GM21528 (cell line): ENCODE measurements around the gene NCOA7.
A peak's percentile ranks its signal among the peaks of the same experiment; 100 is the strongest.
"Not testable (repeated sequence)": the region's sequence is repeated elsewhere in the genome, so short reads cannot be mapped to it uniquely, and the experiment has no call there.

ENCODE experiments used
- ATAC-seq: cut with Tn5 transposase; IDR thresholded peaks from one replicate; pipeline ENCODE4 v1.9.1; 2021; ENCODE audit warnings: mild to moderate bottlenecking, moderate library complexity; ENCODE audit not compliant: unreplicated experiment, low FRiP score

The NCOA7 gene

DNA sequence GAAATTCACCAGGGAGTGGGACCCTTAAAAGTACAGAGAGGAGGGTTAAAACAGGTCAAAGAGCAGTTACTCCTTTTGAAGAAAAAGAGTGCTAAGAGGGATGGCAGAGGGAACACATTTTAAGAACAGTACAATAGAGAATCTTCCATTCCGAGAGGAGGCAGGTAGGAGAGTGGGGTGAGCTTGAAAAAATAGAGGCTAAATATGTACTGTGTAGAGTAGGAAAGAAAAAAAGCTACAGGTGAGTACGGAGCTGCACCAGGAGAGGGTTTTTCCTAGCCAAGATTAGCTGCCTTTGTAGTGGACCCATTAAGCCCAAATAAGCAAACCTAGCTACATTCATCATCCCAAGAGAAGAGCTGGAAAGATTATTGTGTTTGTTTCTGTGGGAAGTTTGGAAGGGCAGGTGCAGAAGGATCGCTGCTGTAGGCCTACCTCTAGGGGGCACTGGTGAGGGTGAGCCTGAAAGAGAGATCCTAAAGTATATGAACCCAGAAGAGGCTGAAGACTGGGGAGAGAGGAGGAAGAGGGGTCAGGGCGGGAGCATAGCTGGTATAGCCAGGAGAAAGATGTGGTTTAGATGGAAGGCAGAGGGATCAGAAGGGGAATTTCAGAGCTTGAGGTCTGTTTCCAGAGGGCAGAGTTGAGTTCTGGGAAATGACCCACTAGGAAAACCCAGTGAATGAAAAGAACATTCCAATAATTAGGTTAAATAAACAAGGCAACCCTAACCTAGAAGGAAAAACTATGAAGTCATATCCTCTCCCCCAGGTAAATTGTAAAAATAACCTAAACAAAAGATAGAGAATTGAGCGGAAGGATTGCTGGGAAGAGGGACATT is 115.6 kb downstream of the NCOA7 start:
- no peak for ATAC-seq

DNA sequence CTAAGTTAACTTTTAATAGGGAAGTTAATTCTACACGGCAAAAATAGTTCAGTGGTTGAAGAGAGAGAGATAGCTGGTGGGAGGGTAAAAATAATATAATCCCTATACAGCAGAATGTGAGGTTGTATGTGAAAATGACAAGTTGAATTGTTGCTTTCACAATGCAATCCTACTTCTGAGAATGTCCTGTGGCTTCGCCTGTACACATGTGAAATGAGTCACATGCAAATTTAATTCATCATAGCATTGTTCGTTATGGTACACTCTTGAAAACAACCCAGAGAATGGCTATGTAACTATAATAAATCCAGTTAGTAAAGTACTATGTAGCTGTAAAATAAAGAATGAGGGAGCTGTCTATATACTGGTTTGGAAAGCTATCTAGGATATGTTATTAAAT is 119.8 kb downstream of the NCOA7 start:
- ATAC-seq, result peak; percentile 99

DNA sequence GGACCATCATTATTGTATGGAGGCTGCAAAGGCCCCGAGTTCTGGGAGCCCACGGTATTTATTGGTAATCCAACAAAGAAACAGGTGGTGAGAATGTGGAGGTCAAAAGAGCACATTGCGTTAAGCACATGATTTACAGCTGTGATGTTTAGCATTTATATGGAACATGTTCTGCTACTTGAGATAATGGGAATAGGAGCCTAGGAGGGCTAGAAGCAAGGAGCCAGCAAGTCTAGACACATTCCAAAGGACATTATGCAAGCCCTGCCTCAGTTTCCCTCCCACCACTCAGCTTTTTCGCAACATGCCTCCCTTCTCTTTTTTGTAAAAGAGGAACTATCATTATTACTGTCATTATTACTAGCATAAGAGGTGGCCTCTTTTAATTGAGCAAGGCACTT is 120.3 kb downstream of the NCOA7 start:
- ATAC-seq, result not testable (repeated sequence)

GRCh38 chr6:125912430-125912829 is 121.7 kb downstream of the NCOA7 start:
- not testable (repeated sequence) for ATAC-seq

DNA sequence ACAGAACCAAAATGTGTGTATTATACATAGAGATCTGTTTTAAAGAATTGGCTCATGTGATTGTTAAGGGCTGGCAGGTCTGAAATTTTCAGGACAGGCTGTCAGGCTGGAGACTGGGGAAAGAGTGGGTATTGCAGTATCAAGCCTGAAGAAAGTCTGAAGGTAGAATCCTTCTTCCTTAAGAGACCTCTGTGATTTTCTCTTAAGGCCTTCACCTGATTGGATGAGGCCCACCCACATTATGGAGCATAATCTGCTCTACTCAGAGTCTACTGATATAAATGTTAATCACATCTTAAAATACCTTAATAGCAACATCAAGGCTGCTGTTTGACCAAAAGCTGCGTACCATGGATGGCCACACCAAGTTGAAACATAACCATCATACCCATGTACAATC is 122.4 kb downstream of the NCOA7 start:
- ATAC-seq, result no peak

- ATAC-seq, result no peak
Observed at GRCh38 chr6:125913864-125914351, 123.1 kb downstream of the NCOA7 start.

- no peak for ATAC-seq
Observed at GRCh38 chr6:125918230-125918629, 127.5 kb downstream of the NCOA7 start.

DNA sequence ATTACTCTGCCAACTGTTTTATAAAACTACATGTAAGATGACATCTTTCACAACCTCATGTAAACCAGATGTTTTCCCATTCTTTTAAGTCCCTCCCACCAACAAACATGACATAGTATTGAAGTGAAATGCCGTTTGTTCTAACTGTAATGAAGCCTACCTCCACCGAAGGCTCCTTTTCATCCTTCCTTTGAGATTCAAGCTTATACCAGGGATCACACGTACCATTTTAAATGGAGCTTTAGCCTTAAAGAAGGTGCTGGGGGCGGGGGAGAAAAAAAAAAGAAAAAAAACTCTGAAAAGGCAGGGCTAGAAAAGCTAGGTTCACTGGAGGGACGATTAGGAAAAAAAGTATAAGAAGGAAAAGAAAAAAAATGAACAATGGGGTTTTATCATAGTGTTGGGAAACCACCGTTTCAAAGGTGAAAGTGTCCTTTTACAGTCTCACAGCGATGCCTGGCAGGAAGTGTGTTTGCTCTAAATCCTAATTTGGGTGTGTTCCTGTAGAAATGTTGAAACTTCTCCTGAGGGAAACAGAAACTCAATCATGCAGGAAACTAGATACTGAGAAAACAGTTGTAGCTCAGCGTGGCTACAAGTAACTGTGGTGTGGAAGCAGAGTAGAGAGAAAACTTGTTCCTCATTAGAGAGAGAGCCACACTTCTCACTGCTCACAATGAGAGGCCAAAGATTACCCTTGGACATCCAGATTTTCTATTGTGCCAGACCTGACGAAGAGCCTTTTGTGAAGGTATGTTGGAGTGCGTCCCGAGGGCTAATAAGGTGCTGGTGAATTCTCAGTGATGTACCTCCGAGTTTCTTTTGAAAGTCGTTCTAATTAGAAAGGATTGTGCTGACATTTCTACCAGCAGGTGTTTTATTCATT is 128.2 kb downstream of the NCOA7 start:
- peak; percentile 98 for ATAC-seq

- ATAC-seq, result no peak
Observed at GRCh38 chr6:125919618-125920017, 128.9 kb downstream of the NCOA7 start.

- ATAC-seq, result no peak
Observed at GRCh38 chr6:125922322-125922860, 131.6 kb downstream of the NCOA7 start.

- no peak for ATAC-seq
Observed at GRCh38 chr6:125923366-125923877, 132.7 kb downstream of the NCOA7 start.

GRCh38 chr6:125924169-125924568 is 133.4 kb downstream of the NCOA7 start:
- no peak for ATAC-seq

- ATAC-seq, result no peak
Observed at GRCh38 chr6:125924697-125925358, 134.1 kb downstream of the NCOA7 start.

DNA sequence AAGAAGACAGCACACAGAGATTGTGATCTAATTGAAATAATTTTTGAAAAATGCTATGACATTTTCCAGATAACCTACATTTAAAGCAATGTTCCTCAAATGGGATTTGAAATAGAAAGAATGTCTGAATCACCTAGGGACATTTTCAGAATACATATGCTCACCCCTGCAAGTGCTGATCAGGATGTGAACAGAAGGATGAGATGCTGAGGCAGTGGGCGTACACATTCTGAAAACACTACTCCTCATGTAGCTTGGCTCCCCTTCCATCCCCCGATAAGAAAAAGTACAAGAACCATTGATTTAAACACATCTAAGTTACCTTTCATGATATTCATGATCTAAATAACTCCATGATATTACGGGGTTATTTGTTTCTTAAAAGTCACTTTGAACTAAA is 136.0 kb downstream of the NCOA7 start:
- no peak for ATAC-seq

DNA sequence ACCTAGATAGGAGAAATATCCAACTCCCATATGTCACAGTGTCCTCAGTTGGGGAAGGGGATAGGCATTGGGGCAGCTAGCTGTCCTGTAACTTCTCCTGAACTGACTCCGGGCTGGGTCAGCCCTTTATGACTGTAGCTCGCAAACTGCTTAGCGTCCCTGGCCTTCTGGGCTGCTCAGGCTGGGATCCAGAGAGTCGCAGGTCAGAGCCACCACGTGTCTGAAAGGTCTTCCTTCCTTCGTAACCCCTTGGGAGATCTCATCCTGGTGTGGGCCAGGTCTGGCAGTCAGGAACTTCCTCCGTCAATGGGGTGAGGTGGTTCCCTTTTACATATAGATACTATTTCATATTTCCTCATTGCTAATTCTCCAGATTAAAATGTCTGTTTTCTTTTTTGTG is 137.0 kb downstream of the NCOA7 start:
- no peak for ATAC-seq

DNA sequence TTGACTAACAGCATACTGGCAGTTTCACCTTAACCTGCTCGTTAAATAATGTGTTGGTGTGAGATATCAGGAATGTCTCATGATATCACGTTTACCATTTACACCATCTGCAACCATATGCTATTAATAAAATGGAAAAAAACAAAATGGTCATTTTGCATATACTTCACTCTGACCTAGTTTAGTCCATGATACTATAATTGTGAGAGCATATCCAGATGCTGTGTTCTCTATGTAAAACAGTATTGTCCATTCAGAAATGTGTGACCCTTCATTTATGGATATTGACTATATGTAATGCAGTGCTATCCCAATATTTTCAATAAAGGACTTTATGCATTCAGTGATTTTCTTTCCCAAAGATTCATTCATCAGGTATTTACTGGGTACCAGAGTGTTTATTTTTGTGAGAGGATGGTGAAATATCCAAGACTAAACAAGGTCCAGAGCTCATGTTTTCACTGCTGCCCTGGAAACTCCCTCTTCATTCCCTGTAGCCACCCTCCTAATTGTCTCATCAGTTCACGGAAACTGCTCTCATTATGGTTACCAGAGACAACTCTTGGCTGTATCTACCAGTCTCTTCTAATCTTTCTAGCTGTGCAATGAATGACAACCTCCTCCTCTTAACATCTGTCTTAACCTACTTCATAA is 140.1 kb downstream of the NCOA7 start:
- ATAC-seq, result no peak

DNA sequence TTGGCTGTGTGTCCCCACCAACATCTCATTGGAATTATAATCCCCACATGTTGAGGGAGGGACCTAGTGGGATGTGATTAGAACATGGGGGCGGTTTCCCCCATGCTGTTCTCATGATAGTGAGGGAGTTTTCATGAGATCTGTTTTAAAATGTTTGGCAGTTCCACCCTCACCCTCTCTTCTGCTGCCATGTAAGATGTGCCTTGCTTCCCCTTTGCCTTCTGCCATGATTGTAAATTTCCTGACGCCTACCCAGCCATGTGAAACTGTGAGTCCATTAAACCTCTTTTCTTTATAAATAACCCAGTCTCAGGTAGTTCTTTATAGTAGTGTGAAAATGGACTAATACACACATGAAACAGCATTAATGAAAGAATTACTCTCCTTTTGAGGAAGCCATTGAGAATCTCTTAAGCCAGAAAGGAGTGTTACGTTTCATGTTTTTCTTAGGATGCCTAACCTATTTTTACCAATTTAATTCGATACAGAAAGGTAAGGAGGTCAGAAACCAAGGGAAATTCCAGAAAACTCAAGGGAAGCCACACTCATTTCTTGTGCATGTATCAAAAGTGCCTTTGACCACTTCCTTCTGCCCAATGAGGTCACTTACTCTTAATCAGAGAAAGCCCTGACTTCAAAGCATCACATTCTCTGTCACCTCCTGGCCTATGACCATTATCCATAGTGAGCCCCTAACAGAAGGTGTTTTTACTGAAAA is 141.1 kb downstream of the NCOA7 start:
- peak; percentile 60 for ATAC-seq

- ATAC-seq, result peak; percentile 20
Observed at GRCh38 chr6:125932451-125932795, 141.7 kb downstream of the NCOA7 start.

- ATAC-seq, result not testable (repeated sequence)
Observed at GRCh38 chr6:125935520-125935919, 144.8 kb downstream of the NCOA7 start.
